ENCODE results near the gene NMUR1. TPM values are rescaled to one million over a fixed set of nuclear protein-coding genes. Genes with fewer than 3 reads are reported as not detected.

Gene NMUR1
- total and polyA plus RNA-seq, 2 donors from 2014 or later, result 0.94 to 1.3 TPM

- TF ChIP-seq CTCF (IDR thresholded peaks at IDR 0.05; ENCODE audit: borderline replicate concordance, extremely low read depth, insufficient read depth), result no peak
- no peak for FAIRE-seq
- H3K4me1 ChIP-seq (ENCODE audit: control insufficient read depth in 2 of 3, insufficient read depth in 2 of 3, low read depth in 1 of 3, low read length in 3 of 3), result no peaks in the 10 kb centered on the region
- intact Hi-C loops (cut with DNase I), result no loop called here
- H3K36me3 ChIP-seq (ENCODE audit: control insufficient read depth in 2 of 3, insufficient read depth in 3 of 3, low read length in 3 of 3), result no peaks in the 10 kb centered on the region
- no peak overlapping the region for H3K4me3 ChIP-seq (ENCODE audit: low read length in 3 of 3)
- H3K9ac ChIP-seq (ENCODE audit: low read length in 3 of 3), result no peak overlapping the region
- no peak overlapping the region for H3K27ac ChIP-seq (ENCODE audit: low read depth in 2 of 2, low read length in 2 of 2)
- H3K9me3 ChIP-seq (ENCODE audit: control insufficient read depth in 2 of 3, insufficient read depth in 1 of 3, low read length in 3 of 3), result no peaks in the 10 kb centered on the region
- no peak for DNase-seq
- H3K27me3 ChIP-seq (ENCODE audit: control insufficient read depth, insufficient read depth, low read length), result no peaks in the 10 kb centered on the region
Observed at GRCh38 chr2:231533086-231533776, 3.0 kb upstream of the NMUR1 start.

- Histone ChIP-seq H3K27me3 (ENCODE audit: control insufficient read depth, insufficient read depth, low read length) (no peaks in the 10 kb centered on the region), H3K4me1 (ENCODE audit: control insufficient read depth in 2 of 3, insufficient read depth in 2 of 3, low read depth in 1 of 3, low read length in 3 of 3) (no peaks in the 10 kb centered on the region), H3K36me3 (ENCODE audit: control insufficient read depth in 2 of 3, insufficient read depth in 3 of 3, low read length in 3 of 3) (no peaks in the 10 kb centered on the region), H3K27ac (ENCODE audit: low read depth in 2 of 2, low read length in 2 of 2) (no peak overlapping the region), H3K9me3 (ENCODE audit: control insufficient read depth in 2 of 3, insufficient read depth in 1 of 3, low read length in 3 of 3) (no peaks in the 10 kb centered on the region), H3K4me3 (ENCODE audit: low read length in 3 of 3) (no peak overlapping the region), H3K9ac (ENCODE audit: low read length in 3 of 3) (no peak overlapping the region)
- DNase-seq (no peak), FAIRE-seq (no peak)
- no peak for TF ChIP-seq CTCF (IDR thresholded peaks at IDR 0.05; ENCODE audit: borderline replicate concordance, extremely low read depth, insufficient read depth)
- intact Hi-C loops (cut with DNase I), result no loop called here
Observed at GRCh38 chr2:231532756-231533035, 2.5 kb upstream of the NMUR1 start.

GRCh38 chr2:231531883-231532755 lies 1.9 kb upstream of the NMUR1 start:
- no peak overlapping the region for H3K27ac ChIP-seq (ENCODE audit: low read depth in 2 of 2, low read length in 2 of 2)
- no peak overlapping the region for H3K9ac ChIP-seq (ENCODE audit: low read length in 3 of 3)
- H3K36me3 ChIP-seq (ENCODE audit: control insufficient read depth in 2 of 3, insufficient read depth in 3 of 3, low read length in 3 of 3), result no peaks in the 10 kb centered on the region
- no peak for DNase-seq
- TF ChIP-seq CTCF (IDR thresholded peaks at IDR 0.05; ENCODE audit: borderline replicate concordance, extremely low read depth, insufficient read depth), result no peak
- intact Hi-C loops (cut with DNase I), result no loop called here
- H3K9me3 ChIP-seq (ENCODE audit: control insufficient read depth in 2 of 3, insufficient read depth in 1 of 3, low read length in 3 of 3), result no peaks in the 10 kb centered on the region
- no peaks in the 10 kb centered on the region for H3K4me1 ChIP-seq (ENCODE audit: control insufficient read depth in 2 of 3, insufficient read depth in 2 of 3, low read depth in 1 of 3, low read length in 3 of 3)
- no peak for FAIRE-seq
- no peaks in the 10 kb centered on the region for H3K27me3 ChIP-seq (ENCODE audit: control insufficient read depth, insufficient read depth, low read length)
- no peak overlapping the region for H3K4me3 ChIP-seq (ENCODE audit: low read length in 3 of 3)

Data from kidney (tissue), 14 donors.